GM12891 (cell line): ENCODE results near the gene HMOX1.

ENCODE experiments used
- PAX5 ChIP-seq: IDR thresholded peaks from 2 replicates; pipeline ENCODE4 v1.6.1; 2011; ENCODE audit warnings: low read length, moderate library complexity, mild to moderate bottlenecking; ENCODE audit not compliant: insufficient read depth, severe bottlenecking
- POLR2A ChIP-seq: IDR thresholded peaks from 2 replicates; pipeline ENCODE4 v1.6.1; 2011; ENCODE audit warnings: low read depth, low read length, control low read depth
- POLR2AphosphoS5 ChIP-seq: IDR thresholded peaks from 2 replicates; pipeline ENCODE4 v1.6.1; 2011; ENCODE audit warnings: low read depth, low read length, control low read depth
- SPI1 ChIP-seq: IDR thresholded peaks from 2 replicates; pipeline ENCODE4 v1.6.1; 2011; ENCODE audit warnings: low read depth, low read length, control low read depth
- TAF1 ChIP-seq: IDR thresholded peaks from 2 replicates; pipeline ENCODE4 v1.6.1; 2011; ENCODE audit warnings: low read depth, low read length, control low read depth

- TF ChIP-seq POLR2A = no peak
- TF ChIP-seq TAF1 = no peak
- no peak for TF ChIP-seq POLR2AphosphoS5
- TF ChIP-seq PAX5 = no peak
- no peak for TF ChIP-seq SPI1
Measured at GRCh38 chr22:35383679-35384071, 2.8 kb downstream of the HMOX1 start.
